Endothelial cell (in vitro differentiated cells): ENCODE measurements around the gene SMIM7. TPM values are rescaled to one million over a fixed set of nuclear protein-coding genes. Genes with fewer than 3 reads are reported as not detected.

Source experiments
- DNase-seq: peaks from one replicate; pipeline ENCODE4 v3.0.0; 2021; ENCODE audit warnings: low spot score
- H3K27ac Mint-ChIP-seq: one replicate; pipeline ENCODE4 v1.8.0; 2021; ENCODE audit warnings: mixed read lengths, inconsistent platforms; ENCODE audit not compliant: unreplicated experiment
- H3K27me3 Mint-ChIP-seq: one replicate; pipeline ENCODE4 v1.8.0; 2021; ENCODE audit warnings: mild to moderate bottlenecking, moderate library complexity, mixed read lengths, inconsistent platforms; ENCODE audit not compliant: unreplicated experiment
- H3K36me3 Mint-ChIP-seq: one replicate; pipeline ENCODE4 v1.8.0; 2021; ENCODE audit warnings: mild to moderate bottlenecking, low read depth, mixed read lengths, inconsistent platforms; ENCODE audit not compliant: unreplicated experiment
- H3K4me1 Mint-ChIP-seq: one replicate; pipeline ENCODE4 v1.8.0; 2021; ENCODE audit warnings: mild to moderate bottlenecking, mixed read lengths, inconsistent platforms; ENCODE audit not compliant: unreplicated experiment
- H3K4me3 Mint-ChIP-seq: one replicate; pipeline ENCODE4 v1.8.0; 2021; ENCODE audit warnings: mild to moderate bottlenecking, mixed read lengths, inconsistent platforms; ENCODE audit not compliant: unreplicated experiment
- H3K9me3 Mint-ChIP-seq: one replicate; pipeline ENCODE4 v1.8.0; 2021; ENCODE audit warnings: mixed read lengths, inconsistent platforms; ENCODE audit not compliant: unreplicated experiment
- CTCF ChIP-seq: fragments of 200-600 bp; sonication (generic); IDR thresholded peaks from one replicate; pipeline ENCODE4 v1.5.0; 2021; ENCODE audit warnings: antibody characterized with exemption; ENCODE audit not compliant: unreplicated experiment
- total RNA-seq: library from RNA; stranded (reverse); fragmentation: NEBNext Ultra II Directional; extraction: Animal tissue kit (Norgen Biotek cat#: 25700); gene quantifications from one replicate; pipeline ENCODE4 v1.2.1, GENCODE V29; 2021; ENCODE audit not compliant: unreplicated experiment

The SMIM7 gene
- total RNA-seq, 1 donor from 2014 or later, result 53.2 TPM

- peak overlapping the region; percentile 18 for H3K27ac Mint-ChIP-seq
- peaks cover 25% of the 10 kb centered on the region for H3K4me1 Mint-ChIP-seq
- no peak overlapping the region for H3K4me3 Mint-ChIP-seq
- TF ChIP-seq CTCF, result no peak
- no peaks in the 10 kb centered on the region for H3K9me3 Mint-ChIP-seq
- no peak for DNase-seq
- H3K36me3 Mint-ChIP-seq, result peaks cover 20% of the 10 kb centered on the region
- peaks cover 8% of the 10 kb centered on the region for H3K27me3 Mint-ChIP-seq
These were observed 35.7 kb downstream of the SMIM7 start for GRCh38 chr19:16624236-16624635.

- H3K4me3 Mint-ChIP-seq, result no peak overlapping the region
- DNase-seq, result no peak
- no peaks in the 10 kb centered on the region for H3K9me3 Mint-ChIP-seq
- peaks cover 8% of the 10 kb centered on the region for H3K27me3 Mint-ChIP-seq
- H3K4me1 Mint-ChIP-seq, result peaks cover 27% of the 10 kb centered on the region
- no peak for TF ChIP-seq CTCF
- no peak overlapping the region for H3K27ac Mint-ChIP-seq
- peaks cover 20% of the 10 kb centered on the region for H3K36me3 Mint-ChIP-seq
These were observed 36.4 kb downstream of the SMIM7 start for GRCh38 chr19:16623576-16623975.

- Mint-ChIP-seq H3K36me3 (peaks cover 20% of the 10 kb centered on the region), H3K4me3 (no peak overlapping the region), H3K9me3 (no peaks in the 10 kb centered on the region), H3K4me1 (peaks cover 32% of the 10 kb centered on the region), H3K27ac (no peak overlapping the region), H3K27me3 (peaks cover 10% of the 10 kb centered on the region)
- DNase-seq, result no peak
- no peak for TF ChIP-seq CTCF
These were observed 36.9 kb downstream of the SMIM7 start for GRCh38 chr19:16623066-16623465.

- no peak for TF ChIP-seq CTCF
- DNase-seq, result no peak
- H3K4me3 Mint-ChIP-seq, result peak overlapping the region; percentile 25
- H3K27ac Mint-ChIP-seq, result no peak overlapping the region
- no peaks in the 10 kb centered on the region for H3K9me3 Mint-ChIP-seq
- peaks cover 44% of the 10 kb centered on the region for H3K4me1 Mint-ChIP-seq
- peaks cover 21% of the 10 kb centered on the region for H3K36me3 Mint-ChIP-seq
- H3K27me3 Mint-ChIP-seq, result peaks cover 10% of the 10 kb centered on the region
These were observed 38.7 kb downstream of the SMIM7 start for GRCh38 chr19:16621165-16621800.

GRCh38 chr19:16620584-16620983 is 39.4 kb downstream of the SMIM7 start:
- Mint-ChIP-seq H3K9me3 (no peaks in the 10 kb centered on the region), H3K27me3 (peaks cover 10% of the 10 kb centered on the region), H3K27ac (no peak overlapping the region), H3K4me3 (peak overlapping the region; percentile 59), H3K4me1 (peaks cover 40% of the 10 kb centered on the region), H3K36me3 (peaks cover 20% of the 10 kb centered on the region)
- DNase-seq, result no peak
- no peak for TF ChIP-seq CTCF
